Measurements from ENCODE around the gene HOXA3.
A peak's percentile ranks its signal among the peaks of the same experiment; 100 is the strongest.

The HOXA3 gene

GRCh38 chr7:27154901-27155815 is 2.8 kb upstream of the HOXA3 start:
- peak; percentile 57 for DNase-seq

GRCh38 chr7:27154369-27154768 is 2.0 kb upstream of the HOXA3 start:
- no peak for DNase-seq

GRCh38 chr7:27153526-27153925 is 1.1 kb upstream of the HOXA3 start:
- no peak for DNase-seq

- no peak for DNase-seq
Measured at GRCh38 chr7:27152816-27153442, 546 bp upstream of the HOXA3 start.

- no peak for DNase-seq
Measured at GRCh38 chr7:27151341-27151930, 947 bp downstream of the HOXA3 start.

- peak; percentile 67 for DNase-seq
Measured at GRCh38 chr7:27150568-27151340, 1.6 kb downstream of the HOXA3 start.

GRCh38 chr7:27149842-27150567 is 2.4 kb downstream of the HOXA3 start:
- DNase-seq = no peak

GRCh38 chr7:27148756-27149641 is 3.4 kb downstream of the HOXA3 start:
- no peak for DNase-seq

- no peak for DNase-seq
Measured at GRCh38 chr7:27148031-27148755, 4.2 kb downstream of the HOXA3 start.

- no peak for DNase-seq
Measured at GRCh38 chr7:27147199-27148030, 5.0 kb downstream of the HOXA3 start, which contains the start of gene HOXA6. Gene HOXA6 (minus strand): TSS chr7:27147774. CDS start chr7:27147749, 25 bp downstream.

GRCh38 chr7:27146491-27147198 is 5.7 kb downstream of the HOXA3 start:
- DNase-seq = no peak

- DNase-seq = no peak
Measured at GRCh38 chr7:27145914-27146412, 6.4 kb downstream of the HOXA3 start.

GRCh38 chr7:27145165-27145913 is 7.0 kb downstream of the HOXA3 start:
- no peak for DNase-seq

GRCh38 chr7:27144781-27145164 is 7.6 kb downstream of the HOXA3 start:
- DNase-seq = no peak

- no peak for DNase-seq
Measured at GRCh38 chr7:27143950-27144780, 8.2 kb downstream of the HOXA3 start.

- DNase-seq = no peak
Measured at GRCh38 chr7:27143023-27143949, 9.1 kb downstream of the HOXA3 start, which contains the start of gene HOXA5. Gene HOXA5 (minus strand): TSS chr7:27143681. CDS start chr7:27143607, 74 bp downstream.

Measured in activated CD8-positive, alpha-beta memory T cell treated with anti-CD3 and anti-CD28 coated beads, Interleukin-2, amount 50 U/mL, for 4 hours (primary cell).